Measurements from ENCODE around the gene MAST2.
"Not testable (repeated sequence)": the region's sequence is repeated elsewhere in the genome, so short reads cannot be mapped to it uniquely, and the experiment has no call there.

DNA sequence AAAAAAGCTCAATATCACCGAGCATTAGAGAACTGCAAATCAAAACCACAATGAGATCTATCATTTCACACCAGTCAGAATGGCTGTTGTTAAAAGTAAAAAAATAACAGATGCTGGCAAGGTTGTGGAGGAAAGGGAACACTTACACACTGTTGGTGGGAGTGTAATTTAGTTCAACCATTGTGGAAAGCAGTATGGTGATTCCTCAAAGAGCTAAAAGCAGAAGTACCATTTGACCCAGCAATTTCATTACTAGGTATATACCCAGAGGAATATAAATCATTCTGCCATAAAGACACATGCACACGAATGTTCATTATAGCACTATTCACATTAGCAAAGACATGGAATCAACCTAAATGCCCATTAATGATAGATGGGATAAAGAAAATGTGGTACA is 146.1 kb downstream of the MAST2 start:
- TF ChIP-seq CTCF (IDR thresholded peaks at IDR 0.05); POLR2AphosphoS5 (IDR thresholded peaks at IDR 0.05; ENCODE audit: low read depth, low read length): not testable (repeated sequence)
